Upper lobe of left lung (tissue), 6 donors: ENCODE results near the gene PUS1. TPM values are rescaled to one million over a fixed set of nuclear protein-coding genes. Genes with fewer than 3 reads are reported as not detected.
A peak's percentile ranks its signal among the peaks of the same experiment; 100 is the strongest.

Experiments used
- ATAC-seq, 2 donors: fragments of 200-7000 bp; cut with Tn5 transposase; one replicate each; pipeline ENCODE4 v1.9.1; 2022; ENCODE audit warnings: mild to moderate bottlenecking in 2 of 2, moderate library complexity in 2 of 2; ENCODE audit not compliant: low FRiP score in 2 of 2
- DNase-seq, 2 donors: peaks; one replicate each; pipeline ENCODE4 v3.0.0-alpha.2; 2019 to 2020
- H3K27ac ChIP-seq, 4 donors: fragments of 200-600 bp; sonication (generic); one replicate each; pipeline ENCODE4 v1.5.1; 2016 to 2019
- H3K27me3 ChIP-seq, 4 donors: fragments of 200-600 bp; sonication (generic); one replicate each; pipeline ENCODE4 v1.5.1; 2017 to 2019
- H3K36me3 ChIP-seq, 4 donors: fragments of 200-600 bp; sonication (generic); one replicate each; pipeline ENCODE4 v1.5.1; 2016 to 2019
- H3K4me1 ChIP-seq, 4 donors: fragments of 200-600 bp; sonication (generic); one replicate each; pipeline ENCODE4 v1.5.1; 2018 to 2019
- H3K4me3 ChIP-seq, 4 donors: fragments of 200-600 bp; sonication (generic); one replicate each; pipeline ENCODE4 v1.5.1; 2017 to 2019; ENCODE audit warnings: mild to moderate bottlenecking in 2 of 4, moderate library complexity in 1 of 4
- H3K9me3 ChIP-seq, 4 donors: fragments of 200-600 bp; sonication (generic); one replicate each; pipeline ENCODE4 v1.5.1; 2018 to 2019
- EP300 ChIP-seq, 4 donors: sonication (generic); formaldehyde crosslinking; IDR thresholded peaks; one replicate each; pipeline ENCODE4 v1.5.1; 2017; ENCODE audit warnings: antibody characterized with exemption in 4 of 4, control low read depth in 2 of 4
- POLR2A ChIP-seq, 4 donors: fragments of 450-650 bp; IDR thresholded peaks; one replicate each; pipeline ENCODE4 v1.5.1; 2016 to 2017; ENCODE audit warnings: antibody characterized with exemption in 4 of 4, mild to moderate bottlenecking in 2 of 4
- POLR2AphosphoS5 ChIP-seq, 2 donors: sonication (generic); formaldehyde crosslinking; IDR thresholded peaks; one replicate each; pipeline ENCODE4 v1.5.1; 2017; ENCODE audit warnings: antibody characterized with exemption in 2 of 2
- WGBS, 2 donors: methylation state at CpG; one replicate each; pipeline ENCODE4 v1.1.5; 2017 to 2018; 5-methylcytosine and 5-hydroxymethylcytosine counted together
- total RNA-seq, 6 donors: library from RNA; depleted of rRNA in 4 of 6; stranded (reverse); fragments of >200 nt in 4 of 6; gene quantifications; one replicate each; pipeline versions ENCODE4 v1.1.0 to v1.2.1, GENCODE V29; 2016 to 2021
- TF ChIP-seq, protein P1 (sequence below), 6 experiments: fragments of 450-650 bp in 4 of 6; fragments of 200-600 bp in 2 of 6; sonication (generic) in 2 of 6; IDR thresholded peaks; one replicate each; pipeline ENCODE4 v1.5.1; 2016 to 2019; ENCODE audit warnings: antibody characterized with exemption in 6 of 6
- donor health status: DM: no; HTN: no; CAD: no; lungs with moderate emphysema.
- donor health status: DM: no; HTN: yes; CAD: no; lungs with severe emphysema.

Gene PUS1
- total RNA-seq, 6 donors from 2014 or later, result 11.3 to 30.7 (median 22.5) TPM

DNA sequence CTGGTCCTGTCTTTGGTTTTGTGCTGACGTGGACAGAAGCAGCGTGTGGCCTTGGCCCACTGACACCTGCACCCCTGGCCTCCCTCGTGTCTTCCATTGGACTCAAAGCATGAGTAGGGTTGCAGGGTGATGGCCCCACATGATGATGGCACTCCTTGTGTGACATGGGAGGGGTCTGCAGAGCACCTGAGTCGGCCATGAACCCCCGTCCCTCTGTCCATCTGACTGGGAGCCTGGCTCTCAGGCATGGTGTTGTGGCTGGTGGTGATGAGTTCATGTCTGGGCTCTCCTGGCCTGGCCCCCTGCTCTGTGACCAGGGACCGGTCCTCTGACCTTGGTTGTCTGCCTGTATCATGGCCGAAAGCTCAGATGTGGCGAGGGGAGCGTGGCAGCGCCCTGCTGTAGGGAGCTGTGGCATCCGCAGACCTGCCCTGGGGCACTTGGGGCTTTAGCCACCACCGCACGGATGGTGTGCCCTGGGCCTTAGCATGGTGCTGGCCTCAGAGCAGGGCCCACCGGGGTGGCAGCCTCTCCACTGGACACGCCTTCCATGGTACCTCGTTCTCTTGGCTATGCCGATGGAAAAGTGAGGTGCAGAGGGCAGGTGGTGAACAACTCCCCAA, 17.9 kb upstream of the PUS1 start:
- TF ChIP-seq POLR2AphosphoS5 (IDR thresholded peaks at IDR 0.05), result no peak
- TF ChIP-seq, protein P1, sequence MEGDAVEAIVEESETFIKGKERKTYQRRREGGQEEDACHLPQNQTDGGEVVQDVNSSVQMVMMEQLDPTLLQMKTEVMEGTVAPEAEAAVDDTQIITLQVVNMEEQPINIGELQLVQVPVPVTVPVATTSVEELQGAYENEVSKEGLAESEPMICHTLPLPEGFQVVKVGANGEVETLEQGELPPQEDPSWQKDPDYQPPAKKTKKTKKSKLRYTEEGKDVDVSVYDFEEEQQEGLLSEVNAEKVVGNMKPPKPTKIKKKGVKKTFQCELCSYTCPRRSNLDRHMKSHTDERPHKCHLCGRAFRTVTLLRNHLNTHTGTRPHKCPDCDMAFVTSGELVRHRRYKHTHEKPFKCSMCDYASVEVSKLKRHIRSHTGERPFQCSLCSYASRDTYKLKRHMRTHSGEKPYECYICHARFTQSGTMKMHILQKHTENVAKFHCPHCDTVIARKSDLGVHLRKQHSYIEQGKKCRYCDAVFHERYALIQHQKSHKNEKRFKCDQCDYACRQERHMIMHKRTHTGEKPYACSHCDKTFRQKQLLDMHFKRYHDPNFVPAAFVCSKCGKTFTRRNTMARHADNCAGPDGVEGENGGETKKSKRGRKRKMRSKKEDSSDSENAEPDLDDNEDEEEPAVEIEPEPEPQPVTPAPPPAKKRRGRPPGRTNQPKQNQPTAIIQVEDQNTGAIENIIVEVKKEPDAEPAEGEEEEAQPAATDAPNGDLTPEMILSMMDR (IDR thresholded peaks at IDR 0.05), result no peak
- TF ChIP-seq EP300 (IDR thresholded peaks at IDR 0.05), result no peak
- no peak for TF ChIP-seq POLR2A (IDR thresholded peaks at IDR 0.05)
- Histone ChIP-seq H3K9me3 (no peaks in the 10 kb centered on the region), H3K36me3 (peaks cover 48 to 96% (median 85%) of the 10 kb centered on the region in 4 donors), H3K27me3 (no peaks in the 10 kb centered on the region), H3K4me3 (no peak overlapping the region), H3K4me1 (peaks cover 7 to 11% (median 9%) of the 10 kb centered on the region in 4 donors), H3K27ac (no peak overlapping the region)
- ATAC-seq (no peak), DNase-seq (no peak)
- 93 to 100% methylated on average over 2 to 17 of the region's 17 CpGs for WGBS, 2 donors

DNA sequence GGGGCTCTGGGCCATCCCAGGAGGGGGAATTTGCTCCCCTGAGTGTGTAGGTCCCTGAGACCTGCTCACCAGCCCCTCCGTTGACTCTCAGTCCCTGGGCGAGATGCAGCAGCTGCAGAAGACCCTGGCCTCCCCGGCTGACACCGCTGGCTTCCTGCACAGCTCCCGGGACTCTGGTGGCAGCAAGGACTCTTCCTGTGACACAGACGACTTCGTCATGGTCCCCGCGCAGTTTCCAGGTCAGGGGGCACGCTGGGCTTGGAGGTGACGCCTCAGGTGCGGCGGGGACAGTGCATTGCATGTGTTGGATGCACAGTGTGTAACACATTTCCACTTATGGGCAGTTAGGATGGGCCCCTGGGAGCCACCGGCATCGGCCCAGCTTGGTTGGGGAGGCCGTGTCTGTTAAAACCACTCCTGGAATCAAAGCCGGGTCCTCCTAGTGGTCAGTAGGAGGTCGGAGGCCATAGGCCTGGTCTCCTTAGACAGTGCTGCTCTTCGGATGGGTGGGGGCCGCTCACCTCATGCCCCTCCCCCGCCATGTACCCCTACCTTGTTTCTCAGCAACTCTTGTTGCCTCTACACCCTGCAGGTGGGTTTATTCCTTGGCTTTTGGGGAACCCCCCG, 17.1 kb upstream of the PUS1 start:
- Histone ChIP-seq H3K36me3 (peaks cover 55 to 99% (median 91%) of the 10 kb centered on the region in 4 donors), H3K4me3 (no peak overlapping the region), H3K27me3 (no peaks in the 10 kb centered on the region), H3K9me3 (no peaks in the 10 kb centered on the region), H3K27ac (no peak overlapping the region), H3K4me1 (peaks cover 7 to 11% (median 9%) of the 10 kb centered on the region in 4 donors)
- ATAC-seq, result no peak
- peak in 1 of 2 donors; percentile 66 for DNase-seq
- WGBS, 2 donors, result 87 to 94% methylated on average over 20 to 22 of the region's 22 CpGs
- TF ChIP-seq EP300 (IDR thresholded peaks at IDR 0.05) (no peak), POLR2A (IDR thresholded peaks at IDR 0.05) (no peak), POLR2AphosphoS5 (IDR thresholded peaks at IDR 0.05) (no peak)
- TF ChIP-seq, protein P1 (IDR thresholded peaks at IDR 0.05), result no peak

DNA sequence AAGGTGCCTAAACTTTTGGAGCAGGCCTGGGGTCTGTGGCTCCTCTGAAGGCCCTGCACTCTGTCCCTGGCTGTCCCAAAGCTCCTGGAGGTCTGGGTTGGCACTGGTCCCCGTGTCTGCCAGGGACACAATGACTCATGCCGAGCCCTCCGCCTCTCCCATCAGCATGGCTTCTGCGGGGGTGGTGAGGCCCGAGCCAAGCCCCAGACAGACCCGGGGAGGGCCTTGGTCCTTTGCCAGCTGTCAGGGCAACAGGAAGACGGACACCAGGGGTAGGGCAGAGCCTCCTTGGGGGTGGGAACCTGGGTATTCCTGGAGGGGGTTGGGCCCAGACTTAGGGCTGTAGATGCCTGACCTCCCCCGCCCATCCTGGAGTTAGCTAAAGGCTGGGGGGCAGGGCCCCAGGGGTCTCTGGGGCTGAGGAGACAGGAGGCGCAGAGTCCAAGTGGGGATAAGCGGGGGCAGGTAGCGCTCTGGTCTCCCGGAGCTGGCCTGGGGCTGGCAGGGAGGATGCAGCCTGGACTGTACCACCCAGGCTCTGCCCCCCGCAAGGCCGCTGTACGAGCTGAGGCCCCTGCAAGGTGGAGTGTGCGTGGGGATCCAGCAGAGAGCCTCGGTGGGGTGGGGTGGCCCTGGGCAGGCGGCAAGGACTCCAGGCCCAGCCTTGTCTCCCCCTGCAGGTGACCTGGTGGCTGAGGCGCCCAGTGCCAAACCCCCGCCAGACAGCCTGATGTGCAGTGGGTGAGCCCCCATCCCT, 16.4 kb upstream of the PUS1 start:
- no peak for TF ChIP-seq POLR2AphosphoS5 (IDR thresholded peaks at IDR 0.05)
- TF ChIP-seq, protein P1 (IDR thresholded peaks at IDR 0.05), result no peak
- no peak for TF ChIP-seq EP300 (IDR thresholded peaks at IDR 0.05)
- TF ChIP-seq POLR2A (IDR thresholded peaks at IDR 0.05), result no peak
- DNase-seq (peak; percentile 47 to 71), ATAC-seq (no peak)
- no peak overlapping the region for H3K4me3 ChIP-seq
- 65 to 95% methylated on average over 4 to 19 of the region's 20 CpGs for WGBS, 2 donors
- H3K27ac ChIP-seq, result peak overlapping the region in 1 of 4 donors; percentile 17
- peaks cover 7 to 11% (median 9%) of the 10 kb centered on the region in 4 donors for H3K4me1 ChIP-seq
- H3K36me3 ChIP-seq, result peaks cover 55 to 97% (median 90%) of the 10 kb centered on the region in 4 donors
- no peaks in the 10 kb centered on the region for H3K9me3 ChIP-seq
- H3K27me3 ChIP-seq, result no peaks in the 10 kb centered on the region

DNA sequence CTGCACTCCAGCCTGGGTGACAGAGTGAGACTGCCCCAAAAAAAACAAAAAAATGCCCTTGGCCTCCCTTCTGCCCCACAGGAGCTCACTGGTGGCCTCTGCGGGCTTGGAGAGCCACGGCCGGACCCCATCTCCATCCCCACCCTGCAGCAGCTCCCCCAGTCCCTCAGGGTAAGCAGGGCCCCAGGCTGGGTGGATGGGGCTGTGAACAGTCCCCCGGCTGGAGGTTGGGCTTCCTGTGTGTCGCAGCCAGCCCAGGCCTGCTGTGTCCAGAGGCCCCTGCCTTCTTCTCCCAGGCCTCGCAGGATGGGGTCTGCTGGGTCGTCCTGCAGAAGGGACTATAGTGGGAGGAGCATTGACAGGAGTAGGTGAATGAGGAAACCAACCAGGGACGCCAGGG, 15.4 kb upstream of the PUS1 start:
- H3K27me3 ChIP-seq, result no peaks in the 10 kb centered on the region
- DNase-seq (no peak), ATAC-seq (no peak)
- no peak overlapping the region for H3K4me3 ChIP-seq
- 95 to 99% methylated on average over 7 of the region's 8 CpGs for WGBS, 2 donors
- peaks cover 55 to 94% (median 85%) of the 10 kb centered on the region in 4 donors for H3K36me3 ChIP-seq
- no peak overlapping the region for H3K27ac ChIP-seq
- TF ChIP-seq POLR2A (IDR thresholded peaks at IDR 0.05), result no peak
- TF ChIP-seq, protein P1 (IDR thresholded peaks at IDR 0.05), result no peak
- TF ChIP-seq EP300 (IDR thresholded peaks at IDR 0.05), result no peak
- no peak for TF ChIP-seq POLR2AphosphoS5 (IDR thresholded peaks at IDR 0.05)
- H3K9me3 ChIP-seq, result no peaks in the 10 kb centered on the region
- peaks cover 7 to 11% (median 9%) of the 10 kb centered on the region in 4 donors for H3K4me1 ChIP-seq
